SK-N-SH (cell line): ENCODE data around the gene SLC9A2. TPM values are rescaled to one million over a fixed set of nuclear protein-coding genes. Genes with fewer than 3 reads are reported as not detected.

Experiments
- CTCF ChIA-PET: fragments of 300-600, 350-600 bp; formaldehyde crosslinking; extraction: SDS; loops from one replicate; lab custom pipeline; 2021; lab: Yijun Ruan, JAX
- POLR2A ChIA-PET: fragments of 350-600 bp; sonication (Branson Sonifier 250); formaldehyde crosslinking; extraction: SDS; loops from one replicate; lab custom pipeline; 2020; ENCODE audit warnings: antibody characterized with exemption, inconsistent platforms; lab: Yijun Ruan, JAX
- DNase-seq: peaks from one replicate; pipeline ENCODE4 v3.0.0; 2012
- H2AFZ ChIP-seq: fragments of 200-600 bp; sonication (generic); 2 replicates; pipeline ENCODE4 v1.8.1; 2016; ENCODE audit warnings: antibody characterized with exemption, mild to moderate bottlenecking, low read depth
- H3F3A ChIP-seq: fragments of 200-600 bp; sonication (generic); replicated peaks from 2 replicates; pipeline ENCODE3; 2016; ENCODE audit warnings: antibody characterized with exemption, mild to moderate bottlenecking; ENCODE audit not compliant: insufficient read depth
- H3K27ac ChIP-seq, 2 experiments: fragments of 200-500 bp in 1 of 2; fragments of 200-600 bp in 1 of 2; sonication (Bioruptor generic) in 1 of 2; sonication (generic), shearing (Covaris generic) in 1 of 2; 2 replicates each; pipeline versions ENCODE4 v1.5.1 to v1.6.1; 2014 to 2016; ENCODE audit warnings: low read depth in 2 of 2, inconsistent platforms in 1 of 2, low read length in 1 of 2, mild to moderate bottlenecking in 1 of 2, mixed read lengths in 1 of 2
- H3K27me3 ChIP-seq: fragments of 200-600 bp; sonication (generic), shearing (Covaris generic); 2 replicates; pipeline ENCODE4 v1.6.1; 2016; ENCODE audit warnings: mixed run types; ENCODE audit not compliant: insufficient read depth
- H3K36me3 ChIP-seq, 2 experiments: fragments of 200-500 bp in 1 of 2; fragments of 200-600 bp in 1 of 2; sonication (Bioruptor generic) in 1 of 2; sonication (generic) in 1 of 2; replicated peaks in 1 of 2; 2 replicates each; pipeline versions ENCODE3 to v1.5.1; 2014 to 2016; ENCODE audit warnings: low read length in 1 of 2, mild to moderate bottlenecking in 1 of 2; ENCODE audit not compliant: insufficient read depth in 2 of 2, control insufficient read depth in 1 of 2
- H3K4me1 ChIP-seq, 2 experiments: fragments of 200-500 bp in 1 of 2; fragments of 200-600 bp in 1 of 2; sonication (Bioruptor generic) in 1 of 2; sonication (generic), shearing (Covaris generic) in 1 of 2; 2 replicates each; pipeline versions ENCODE4 v1.5.1 to v1.6.1; 2014 to 2016; ENCODE audit warnings: low read depth in 1 of 2, low read length in 1 of 2, mixed run types in 1 of 2; ENCODE audit not compliant: insufficient read depth in 2 of 2, control insufficient read depth in 1 of 2
- H3K4me2 ChIP-seq: fragments of 200-600 bp; sonication (generic), shearing (Covaris generic); 2 replicates; pipeline ENCODE4 v1.6.1; 2017; ENCODE audit warnings: mixed run types
- H3K4me3 ChIP-seq, 2 experiments: fragments of 200-500 bp in 1 of 2; fragments of 200-600 bp in 1 of 2; sonication (Bioruptor generic) in 1 of 2; sonication (generic), shearing (Covaris generic) in 1 of 2; 2 replicates each; pipeline versions ENCODE4 v1.5.1 to v1.8.1; 2014 to 2016; ENCODE audit warnings: low read depth in 2 of 2, inconsistent platforms in 1 of 2, low read length in 1 of 2, mild to moderate bottlenecking in 1 of 2, mixed read lengths in 1 of 2, moderate library complexity in 1 of 2
- H3K79me2 ChIP-seq: fragments of 200-600 bp; sonication (generic); 2 replicates; pipeline ENCODE4 v1.8.1; 2017; ENCODE audit warnings: mild to moderate bottlenecking; ENCODE audit not compliant: insufficient read depth
- H3K9ac ChIP-seq: fragments of 200-600 bp; sonication (generic); 2 replicates; pipeline ENCODE4 v1.6.1; 2017; ENCODE audit warnings: mixed run types
- H3K9me2 ChIP-seq: fragments of 200-600 bp; sonication (generic); 2 replicates; pipeline ENCODE4 v1.6.1; 2017; ENCODE audit warnings: mixed run types
- H3K9me3 ChIP-seq: fragments of 200-600 bp; sonication (generic); 2 replicates; pipeline ENCODE4 v1.6.1; 2017; ENCODE audit warnings: mixed run types, mild to moderate bottlenecking, moderate library complexity
- H4K20me1 ChIP-seq: fragments of 200-600 bp; sonication (generic); 2 replicates; pipeline ENCODE4 v1.6.1; 2017; ENCODE audit warnings: mild to moderate bottlenecking, mixed run types; ENCODE audit not compliant: insufficient read depth
- CHD2 ChIP-seq: fragments of 150-350 bp; IDR thresholded peaks from 2 replicates; pipeline ENCODE4 v1.6.1; 2018; ENCODE audit warnings: low read length; ENCODE audit not compliant: partially characterized antibody
- EZH2phosphoT487 ChIP-seq: fragments of 200-600 bp; sonication (generic); IDR thresholded peaks from 2 replicates; pipeline ENCODE4 v1.6.1; 2017; ENCODE audit warnings: low read depth, mixed run types, mild to moderate bottlenecking, antibody characterized with exemption, moderate library complexity, borderline replicate concordance
- NFIC ChIP-seq: IDR thresholded peaks from 2 replicates; pipeline ENCODE4 v1.4.0; 2012; ENCODE audit warnings: borderline replicate concordance
- NRF1 ChIP-seq: IDR thresholded peaks from 2 replicates; pipeline ENCODE4 v1.6.1; 2012; ENCODE audit warnings: low read depth, mild to moderate bottlenecking, low read length
- RAD21 ChIP-seq: IDR thresholded peaks from 2 replicates; pipeline ENCODE4 v1.6.1; 2012; ENCODE audit warnings: mild to moderate bottlenecking, low read length
- SMC3 ChIP-seq: IDR thresholded peaks from 2 replicates; pipeline ENCODE4 v1.6.1; 2012; ENCODE audit warnings: low read depth, low read length, improper control_type of control experiment
- YY1 ChIP-seq: IDR thresholded peaks from 2 replicates; pipeline ENCODE4 v1.4.0; 2012; ENCODE audit warnings: low read depth, mild to moderate bottlenecking
- WGBS: methylation state at CpG from one replicate; pipeline ENCODE4 v1.1.6; 2017; ENCODE audit warnings: low lambda C conversion rate; 5-methylcytosine and 5-hydroxymethylcytosine counted together
- polyA plus RNA-seq, 3 experiments: library from polyadenylated mRNA; depleted of rRNA; stranded (reverse); fragments of >200 nt; gene quantifications; 2 replicates each; pipeline ENCODE4 v1.2.3, GENCODE V29; 2012
- TF ChIP-seq, protein P1 (sequence below): IDR thresholded peaks from 2 replicates; pipeline ENCODE4 v1.4.0; 2012; ENCODE audit warnings: low read depth
- TF ChIP-seq, protein P2 (sequence below): IDR thresholded peaks from 2 replicates; pipeline ENCODE4; 2012
- TF ChIP-seq, protein P3 (sequence below): IDR thresholded peaks from 2 replicates; pipeline ENCODE4 v1.4.0; 2012; ENCODE audit warnings: low read depth, borderline replicate concordance
- TF ChIP-seq, protein P4 (sequence below): IDR thresholded peaks from 2 replicates; pipeline ENCODE4 v1.6.1; 2012; ENCODE audit warnings: mild to moderate bottlenecking, low read depth, low read length, moderate library complexity

SLC9A2 gene
- polyA plus RNA-seq, 1 of the 3 experiments (the other 2 are of a cell fraction), result not detected

DNA sequence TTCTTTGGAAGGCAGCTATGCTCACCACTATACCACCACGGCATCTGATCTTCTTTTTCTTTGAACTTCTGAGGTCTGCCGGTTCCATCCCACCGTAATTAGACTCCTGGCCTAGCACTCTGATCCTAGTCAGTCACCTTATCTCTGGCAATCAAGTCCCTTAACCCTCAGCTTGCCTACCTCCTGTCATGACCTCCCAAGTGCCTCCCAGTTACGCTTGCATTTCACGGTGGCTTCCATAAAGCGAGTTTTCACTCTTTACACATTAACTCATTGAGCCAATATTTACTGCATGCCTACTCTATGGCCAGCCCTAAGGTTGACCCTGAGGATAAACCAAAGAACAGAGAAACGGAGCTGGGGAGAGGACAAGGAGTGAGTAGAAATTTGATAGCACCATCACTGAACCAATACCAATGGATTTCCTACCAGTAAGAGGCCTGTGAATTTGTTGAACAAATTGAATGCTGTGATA, 104.7 kb downstream of the SLC9A2 start:
- Histone ChIP-seq H3K4me1 (no peaks in the 10 kb centered on the region), H3K27me3 (no peaks in the 10 kb centered on the region), H3K4me3 (no peak overlapping the region), H3K4me2 (no peak overlapping the region), H3K9me3 (no peaks in the 10 kb centered on the region), H2AFZ (no peak overlapping the region), H3K79me2 (no peaks in the 10 kb centered on the region; the same call in 1 of the 2 replicates), H3K9me2 (no peaks in the 10 kb centered on the region), H3K27ac (no peak overlapping the region), H3K9ac (no peak overlapping the region), H4K20me1 (no peaks in the 10 kb centered on the region), H3F3A (no peaks in the 10 kb centered on the region), H3K36me3 (peaks cover 9 to 40% of the 10 kb centered on the region in 2 experiments)
- 89% methylated on average over 7 of the region's 7 CpGs for WGBS
- no peak for TF ChIP-seq NFIC
- TF ChIP-seq SMC3, result no peak
- TF ChIP-seq RAD21, result no peak
- CTCF ChIA-PET, result no interaction called here
- DNase-seq, result no peak
- POLR2A ChIA-PET, result no interaction called here

DNA sequence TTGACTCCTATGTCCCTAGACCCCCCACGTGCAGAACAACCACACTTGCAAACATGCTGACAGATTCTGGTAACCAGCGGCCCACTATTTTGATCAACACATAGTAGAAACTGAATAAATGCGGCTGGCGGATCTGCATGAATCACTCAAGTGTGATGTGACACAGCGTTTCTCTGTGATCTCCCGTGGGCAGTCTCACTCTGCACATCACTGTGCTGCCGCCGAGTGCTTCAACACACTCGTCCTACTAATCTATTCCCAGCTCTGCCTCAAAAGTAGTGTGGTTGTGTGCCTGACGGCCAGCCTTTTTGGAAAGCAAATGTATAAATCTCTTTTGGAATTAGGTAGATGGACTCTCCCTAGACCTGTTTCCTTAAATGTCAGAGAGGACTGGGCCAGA, 105.2 kb downstream of the SLC9A2 start:
- Histone ChIP-seq H3K9ac (no peak overlapping the region), H3K79me2 (no peaks in the 10 kb centered on the region; the same call in 1 of the 2 replicates), H3K4me1 (no peaks in the 10 kb centered on the region), H3K9me2 (no peaks in the 10 kb centered on the region), H3K27me3 (no peaks in the 10 kb centered on the region), H3F3A (no peaks in the 10 kb centered on the region), H3K36me3 (peaks cover 9 to 44% of the 10 kb centered on the region in 2 experiments), H2AFZ (no peak overlapping the region), H3K27ac (no peak overlapping the region), H3K9me3 (no peaks in the 10 kb centered on the region), H4K20me1 (no peaks in the 10 kb centered on the region), H3K4me3 (no peak overlapping the region), H3K4me2 (no peak overlapping the region)
- 97% methylated on average over 10 of the region's 10 CpGs for WGBS
- ChIA-PET POLR2A (no interaction called here), CTCF (interaction anchor here (0.9 kb wide), 1 partner anchor 53 kb away, joined by 3 read pairs; no protein-coding TSS in a partner anchor)
- TF ChIP-seq, protein P1, sequence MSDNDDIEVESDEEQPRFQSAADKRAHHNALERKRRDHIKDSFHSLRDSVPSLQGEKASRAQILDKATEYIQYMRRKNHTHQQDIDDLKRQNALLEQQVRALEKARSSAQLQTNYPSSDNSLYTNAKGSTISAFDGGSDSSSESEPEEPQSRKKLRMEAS, result no peak
- no peak for TF ChIP-seq CHD2
- no peak for TF ChIP-seq YY1
- TF ChIP-seq, protein P2, sequence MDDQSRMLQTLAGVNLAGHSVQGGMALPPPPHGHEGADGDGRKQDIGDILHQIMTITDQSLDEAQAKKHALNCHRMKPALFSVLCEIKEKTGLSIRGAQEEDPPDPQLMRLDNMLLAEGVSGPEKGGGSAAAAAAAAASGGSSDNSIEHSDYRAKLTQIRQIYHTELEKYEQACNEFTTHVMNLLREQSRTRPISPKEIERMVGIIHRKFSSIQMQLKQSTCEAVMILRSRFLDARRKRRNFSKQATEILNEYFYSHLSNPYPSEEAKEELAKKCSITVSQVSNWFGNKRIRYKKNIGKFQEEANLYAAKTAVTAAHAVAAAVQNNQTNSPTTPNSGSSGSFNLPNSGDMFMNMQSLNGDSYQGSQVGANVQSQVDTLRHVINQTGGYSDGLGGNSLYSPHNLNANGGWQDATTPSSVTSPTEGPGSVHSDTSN, result no peak
- no peak for TF ChIP-seq NRF1
- no peak for TF ChIP-seq RAD21
- TF ChIP-seq, protein P3, sequence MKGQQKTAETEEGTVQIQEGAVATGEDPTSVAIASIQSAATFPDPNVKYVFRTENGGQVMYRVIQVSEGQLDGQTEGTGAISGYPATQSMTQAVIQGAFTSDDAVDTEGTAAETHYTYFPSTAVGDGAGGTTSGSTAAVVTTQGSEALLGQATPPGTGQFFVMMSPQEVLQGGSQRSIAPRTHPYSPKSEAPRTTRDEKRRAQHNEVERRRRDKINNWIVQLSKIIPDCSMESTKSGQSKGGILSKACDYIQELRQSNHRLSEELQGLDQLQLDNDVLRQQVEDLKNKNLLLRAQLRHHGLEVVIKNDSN, result no peak
- TF ChIP-seq EZH2phosphoT487, result no peak
- TF ChIP-seq, protein P4, sequence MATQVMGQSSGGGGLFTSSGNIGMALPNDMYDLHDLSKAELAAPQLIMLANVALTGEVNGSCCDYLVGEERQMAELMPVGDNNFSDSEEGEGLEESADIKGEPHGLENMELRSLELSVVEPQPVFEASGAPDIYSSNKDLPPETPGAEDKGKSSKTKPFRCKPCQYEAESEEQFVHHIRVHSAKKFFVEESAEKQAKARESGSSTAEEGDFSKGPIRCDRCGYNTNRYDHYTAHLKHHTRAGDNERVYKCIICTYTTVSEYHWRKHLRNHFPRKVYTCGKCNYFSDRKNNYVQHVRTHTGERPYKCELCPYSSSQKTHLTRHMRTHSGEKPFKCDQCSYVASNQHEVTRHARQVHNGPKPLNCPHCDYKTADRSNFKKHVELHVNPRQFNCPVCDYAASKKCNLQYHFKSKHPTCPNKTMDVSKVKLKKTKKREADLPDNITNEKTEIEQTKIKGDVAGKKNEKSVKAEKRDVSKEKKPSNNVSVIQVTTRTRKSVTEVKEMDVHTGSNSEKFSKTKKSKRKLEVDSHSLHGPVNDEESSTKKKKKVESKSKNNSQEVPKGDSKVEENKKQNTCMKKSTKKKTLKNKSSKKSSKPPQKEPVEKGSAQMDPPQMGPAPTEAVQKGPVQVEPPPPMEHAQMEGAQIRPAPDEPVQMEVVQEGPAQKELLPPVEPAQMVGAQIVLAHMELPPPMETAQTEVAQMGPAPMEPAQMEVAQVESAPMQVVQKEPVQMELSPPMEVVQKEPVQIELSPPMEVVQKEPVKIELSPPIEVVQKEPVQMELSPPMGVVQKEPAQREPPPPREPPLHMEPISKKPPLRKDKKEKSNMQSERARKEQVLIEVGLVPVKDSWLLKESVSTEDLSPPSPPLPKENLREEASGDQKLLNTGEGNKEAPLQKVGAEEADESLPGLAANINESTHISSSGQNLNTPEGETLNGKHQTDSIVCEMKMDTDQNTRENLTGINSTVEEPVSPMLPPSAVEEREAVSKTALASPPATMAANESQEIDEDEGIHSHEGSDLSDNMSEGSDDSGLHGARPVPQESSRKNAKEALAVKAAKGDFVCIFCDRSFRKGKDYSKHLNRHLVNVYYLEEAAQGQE, result no peak
- DNase-seq, result no peak
